ENCODE results near the gene ORMDL1. TPM values are rescaled to one million over a fixed set of nuclear protein-coding genes. Genes with fewer than 3 reads are reported as not detected.
A peak's percentile ranks its signal among the peaks of the same experiment; 100 is the strongest.

Gene ORMDL1
- total RNA-seq, 1 experiment from 2014 or later, result 38.4 TPM

- no peak for TF ChIP-seq PRDM15 (CRISPR knock-in tag; IDR thresholded peaks at IDR 0.05)
- TF ChIP-seq E2F4 (CRISPR knock-in tag; IDR thresholded peaks at IDR 0.05; ENCODE audit: borderline replicate concordance, low read depth), result no peak
- TF ChIP-seq MXD4 (CRISPR knock-in tag; IDR thresholded peaks at IDR 0.05; ENCODE audit: borderline replicate concordance), result no peak
- TF ChIP-seq IRF2 (CRISPR knock-in tag; IDR thresholded peaks at IDR 0.05; ENCODE audit: borderline replicate concordance, low read depth), result no peak
- TF ChIP-seq SMAD3 (CRISPR knock-in tag; IDR thresholded peaks at IDR 0.05; ENCODE audit: borderline replicate concordance), result no peak
- no peak for TF ChIP-seq ZNF671 (CRISPR knock-in tag; IDR thresholded peaks at IDR 0.05)
- no peak for TF ChIP-seq ATF1 (CRISPR knock-in tag; IDR thresholded peaks at IDR 0.05)
- TF ChIP-seq ZBTB43 (CRISPR knock-in tag; IDR thresholded peaks at IDR 0.05), result no peak
- no peak for TF ChIP-seq HMGA2 (CRISPR knock-in tag; IDR thresholded peaks at IDR 0.05)
- peak; percentile 82 for TF ChIP-seq ETV6 (CRISPR knock-in tag; IDR thresholded peaks at IDR 0.05)
- TF ChIP-seq ZNF425 (CRISPR knock-in tag; conservative IDR thresholded peaks at IDR 0.05), result no peak
- no peak for TF ChIP-seq ZNF423 (CRISPR knock-in tag; IDR thresholded peaks at IDR 0.05)
- TF ChIP-seq ZNF281 (CRISPR knock-in tag; IDR thresholded peaks at IDR 0.05), result peak; percentile 50; the same call in 1 of the 2 replicates
- TF ChIP-seq ZNF138 (CRISPR knock-in tag; conservative IDR thresholded peaks at IDR 0.05), result no peak
- TF ChIP-seq USF2 (CRISPR knock-in tag; IDR thresholded peaks at IDR 0.05), result peak; percentile 90
- no peak for TF ChIP-seq NFATC4 (CRISPR knock-in tag; IDR thresholded peaks at IDR 0.05)
- peak; percentile 8; the same call in 1 of the 2 replicates for TF ChIP-seq HMGXB4 (CRISPR knock-in tag; IDR thresholded peaks at IDR 0.05)
- TF ChIP-seq TEAD1 (CRISPR knock-in tag; IDR thresholded peaks at IDR 0.05), result 0 out of 2 replicates have a peak, but pooled peaks have one; percentile 51
Observed at GRCh38 chr2:189762551-189763298, 21.4 kb downstream of the ORMDL1 start, which contains the start of gene OSGEPL1 (continued).

All from WTC11 (cell line).